Naive thymus-derived CD4-positive, alpha-beta T cell (primary cell): Measurements from ENCODE around the gene SNAPC4. TPM values are rescaled to one million over a fixed set of nuclear protein-coding genes. Genes with fewer than 3 reads are reported as not detected.

Experiments
- ATAC-seq: fragments of 150-1000 bp; cut with Tn5 transposase; 2 replicates; pipeline ENCODE4 v1.10.0; 2021; ENCODE audit warnings: mild to moderate bottlenecking, moderate library complexity
- CTCF ChIA-PET: fragments of 350-600 bp; sonication (Branson Sonifier 250); formaldehyde crosslinking; loops from one replicate; lab custom pipeline; 2021; ENCODE audit warnings: antibody characterized with exemption; lab: Charles Lee
- POLR2A ChIA-PET: fragments of 350-600 bp; sonication (Branson Sonifier 250); formaldehyde crosslinking; loops from one replicate; lab custom pipeline; 2021; ENCODE audit warnings: antibody characterized with exemption, inconsistent platforms; lab: Charles Lee
- DNase-seq, 9 donors: peaks; one replicate each; pipeline versions ENCODE4 v3.0.0 to v3.0.0-alpha.2; 2020 to 2022; ENCODE audit warnings: mixed read lengths in 1 of 9
- H3K27ac ChIP-seq: one replicate; pipeline ENCODE4 v1.7.0; 2013; ENCODE audit warnings: mild to moderate bottlenecking, low read depth, low read length, moderate library complexity
- H3K27me3 ChIP-seq, 2 donors: one replicate each; pipeline ENCODE4 v1.7.0; 2013; ENCODE audit warnings: low read length in 2 of 2, mild to moderate bottlenecking in 2 of 2, moderate library complexity in 2 of 2; ENCODE audit not compliant: control insufficient read depth in 2 of 2, insufficient read depth in 2 of 2
- H3K36me3 ChIP-seq, 3 experiments: 1 replicate in 2 of 3; 2 replicates in 1 of 3; pipeline ENCODE4 v1.7.0; 2013; ENCODE audit warnings: low read length in 3 of 3, mild to moderate bottlenecking in 3 of 3, moderate library complexity in 1 of 3; ENCODE audit not compliant: insufficient read depth in 3 of 3, control insufficient read depth in 2 of 3
- H3K4me1 ChIP-seq, 2 donors: one replicate each; pipeline ENCODE4 v1.7.0; 2013; ENCODE audit warnings: low read length in 2 of 2, mild to moderate bottlenecking in 2 of 2, moderate library complexity in 1 of 2; ENCODE audit not compliant: control insufficient read depth in 2 of 2, insufficient read depth in 2 of 2
- H3K4me3 ChIP-seq: 2 replicates; pipeline ENCODE4 v1.7.0; 2013; ENCODE audit warnings: mild to moderate bottlenecking, low read length
- H3K9me3 ChIP-seq, 3 experiments: 1 replicate in 2 of 3; 2 replicates in 1 of 3; pipeline ENCODE4 v1.7.0; 2013; ENCODE audit warnings: low read length in 3 of 3; ENCODE audit not compliant: control insufficient read depth in 2 of 3
- H3K27ac Mint-ChIP-seq, 9 donors: one replicate each; pipeline ENCODE4 v1.8.0; 2020 to 2022; ENCODE audit warnings: mixed read lengths in 9 of 9, mild to moderate bottlenecking in 8 of 9, moderate library complexity in 5 of 9, inconsistent platforms in 2 of 9
- H3K27me3 Mint-ChIP-seq, 5 donors: one replicate each; pipeline ENCODE4 v1.8.0; 2021 to 2022; ENCODE audit warnings: mixed read lengths in 5 of 5, mild to moderate bottlenecking in 1 of 5
- H3K36me3 Mint-ChIP-seq, 5 donors: one replicate each; pipeline ENCODE4 v1.8.0; 2020 to 2022; ENCODE audit warnings: mixed read lengths in 5 of 5, mild to moderate bottlenecking in 3 of 5, inconsistent platforms in 1 of 5
- H3K4me1 Mint-ChIP-seq, 7 donors: one replicate each; pipeline ENCODE4 v1.8.0; 2020 to 2022; ENCODE audit warnings: mixed read lengths in 7 of 7, mild to moderate bottlenecking in 3 of 7, inconsistent platforms in 1 of 7
- H3K4me3 Mint-ChIP-seq, 10 donors: one replicate each; pipeline ENCODE4 v1.8.0; 2020 to 2022; ENCODE audit warnings: mild to moderate bottlenecking in 10 of 10, mixed read lengths in 10 of 10, moderate library complexity in 6 of 10, inconsistent platforms in 2 of 10
- H3K9me3 Mint-ChIP-seq, 11 donors: one replicate each; pipeline ENCODE4 v1.8.0; 2020 to 2022; ENCODE audit warnings: mixed read lengths in 11 of 11, mild to moderate bottlenecking in 4 of 11, inconsistent platforms in 1 of 11, moderate library complexity in 1 of 11
- intact Hi-C, 2 donors: fragments of 100-400 bp; cut with micrococcal nuclease; formaldehyde crosslinking; loops; one replicate each; pipeline ENCODE4 v1.15.1; 2023
- polyA plus RNA-seq, 2 donors: library from polyadenylated mRNA; unstranded; fragments of 300-500 nt; fragmentation: Illumina TruSeq; gene quantifications; one replicate each; pipeline ENCODE4 v1.2.3, GENCODE V29; 2021
- total RNA-seq, 6 experiments: library from RNA in 5 of 6; stranded (reverse) in 5 of 6; gene quantifications; 1 replicate in 5 of 6; 2 replicates in 1 of 6; pipeline ENCODE4 v1.2.3 and lab custom pipeline; 2021 to 2026

The SNAPC4 gene
- total and polyA plus RNA-seq, 7 experiments from 2014 or later: 1.2 to 16.3 (median 12.6) TPM

DNA sequence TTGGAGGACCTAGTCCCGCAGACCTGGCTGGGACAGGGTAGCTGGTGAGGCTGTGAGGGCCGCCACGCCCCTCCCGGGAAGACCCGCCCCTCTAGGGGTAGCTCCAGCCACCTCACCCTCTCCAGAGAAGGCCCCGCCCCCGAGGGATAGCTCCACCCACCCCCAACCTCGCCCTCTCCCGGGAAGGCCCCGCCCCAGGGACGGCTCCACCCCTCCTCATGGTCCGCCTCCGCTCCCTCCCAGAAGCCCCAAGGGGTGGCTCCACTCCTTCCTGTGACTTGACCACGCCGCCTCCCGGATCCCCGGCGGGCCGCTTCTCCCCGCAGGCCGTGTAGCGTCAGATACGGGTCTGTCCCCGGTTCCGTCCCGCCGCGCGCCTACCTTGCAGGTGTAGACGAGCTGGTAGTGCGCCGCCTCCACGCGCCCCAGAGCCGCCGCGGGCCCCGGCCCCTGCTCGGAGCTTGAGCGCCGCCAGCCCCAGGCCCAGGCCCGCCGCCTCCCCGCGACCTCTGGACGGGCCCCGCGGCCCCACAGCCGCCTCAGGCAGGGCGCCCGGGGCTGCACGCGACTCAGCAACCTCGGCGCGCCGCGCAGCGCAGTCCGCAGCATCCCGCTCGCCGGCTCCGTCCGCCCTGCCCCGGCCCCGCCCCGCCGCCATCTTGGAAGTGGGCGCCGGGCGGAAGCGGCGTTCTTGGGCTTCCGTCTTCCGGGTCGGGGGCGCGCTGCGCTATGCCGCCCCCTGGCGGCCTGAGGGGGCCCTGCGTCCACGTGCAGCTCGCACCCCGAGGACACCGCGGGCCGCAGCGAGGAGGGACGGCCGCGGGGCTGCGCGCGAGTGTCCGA is 36.6 kb downstream of the SNAPC4 start, which contains the start of gene DNLZ:
DNLZ (minus strand) TSS at position 639 of the 843 bp plus-strand sequence; CDS start at position 609, 30 bp downstream.
- H3K36me3 ChIP-seq: peaks cover 0 to 29% (median 0%) of the 10 kb centered on the region in 3 experiments
- POLR2A ChIA-PET: interaction anchor here (0.5 to 2.7 kb wide), 14 partner anchors 11 to 1213 kb away, joined by 3 to 8 read pairs (median 4); partner anchors contain the start of genes CAMSAP1 and GPSM1
- no peaks in the 10 kb centered on the region for H3K9me3 ChIP-seq
- CTCF ChIA-PET: interaction anchor here (0.5 to 1.6 kb wide), 2 partner anchors 50 to 656 kb away, joined by 4 to 8 read pairs; no protein-coding TSS in a partner anchor
- peaks cover 0 to 5% of the 10 kb centered on the region in 2 donors for H3K4me1 ChIP-seq
- H3K27ac ChIP-seq: peak within 1 kb of the TSS; percentile 75
- intact Hi-C loops: loop anchor here (1.0 to 2.0 kb wide), 18 partner anchors 21 to 456 kb away; partner anchors contain the start of genes CAMSAP1 (in 2 of the 2), SEC16A (in 2 of the 2), SNAPC4 (in 2 of the 2) and TMEM141 (in 2 of the 2)
- no peaks in the 10 kb centered on the region for H3K9me3 Mint-ChIP-seq
- peak within 1 kb of the TSS; percentile 62 to 91 (median 75) for H3K27ac Mint-ChIP-seq
- peak; percentile 93 for ATAC-seq
- peak within 1 kb of the TSS; percentile 70 for H3K4me3 ChIP-seq
- peak within 1 kb of the TSS; percentile 65 to 88 (median 84) for H3K4me3 Mint-ChIP-seq
- no peaks in the 10 kb centered on the region for H3K27me3 ChIP-seq
- H3K36me3 Mint-ChIP-seq: no peaks in the 10 kb centered on the region
- H3K27me3 Mint-ChIP-seq: no peaks in the 10 kb centered on the region
- peak; percentile 76 to 97 (median 90) for DNase-seq
- H3K4me1 Mint-ChIP-seq: peaks cover 0 to 6% (median 0%) of the 10 kb centered on the region in 7 donors

DNA sequence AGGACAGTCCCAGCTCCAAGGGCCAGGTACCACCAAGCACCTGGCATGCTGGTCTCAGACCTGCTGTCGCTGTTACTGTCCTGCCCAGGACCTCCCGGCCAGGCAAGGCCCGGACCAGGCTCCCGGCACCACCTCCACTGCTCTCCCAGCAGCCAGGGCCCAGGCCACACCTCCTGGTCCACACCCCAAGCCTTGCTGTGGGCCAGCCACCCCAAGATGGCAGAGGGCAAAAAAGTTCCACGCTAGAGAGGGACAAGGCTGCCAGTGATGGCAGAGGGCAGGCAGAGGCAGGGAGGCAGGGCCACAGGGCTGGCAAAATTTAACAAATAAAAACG is 37.6 kb downstream of the SNAPC4 start:
- Mint-ChIP-seq H3K4me1 (peaks cover 0 to 6% (median 0%) of the 10 kb centered on the region in 7 donors), H3K27me3 (no peaks in the 10 kb centered on the region), H3K27ac (peak overlapping the region in 6 of 9 donors; percentile 62 to 86 (median 67)), H3K4me3 (peak overlapping the region in 9 of 10 donors; percentile 63 to 87 (median 84)), H3K9me3 (no peaks in the 10 kb centered on the region), H3K36me3 (no peaks in the 10 kb centered on the region)
- Histone ChIP-seq H3K27ac (peak overlapping the region; percentile 75), H3K4me3 (no peak overlapping the region), H3K9me3 (no peaks in the 10 kb centered on the region), H3K36me3 (peaks cover 0 to 29% (median 0%) of the 10 kb centered on the region in 3 experiments), H3K4me1 (peaks cover 0 to 5% of the 10 kb centered on the region in 2 donors), H3K27me3 (no peaks in the 10 kb centered on the region)
- intact Hi-C loops: loop anchor here (2.0 kb wide), 3 partner anchors 254 to 428 kb away; partner anchors contain the start of gene TMEM141 (in 1 of the 2)
- ChIA-PET CTCF (interaction anchor here (1.6 kb wide), 1 partner anchor 49 kb away, joined by 4 read pairs; no protein-coding TSS in a partner anchor), POLR2A (interaction anchor here (0.5 to 2.7 kb wide), 10 partner anchors 12 to 546 kb away, joined by 3 to 8 read pairs (median 4); partner anchors contain the start of genes CAMSAP1 and GPSM1)
- ATAC-seq (no peak), DNase-seq (no peak)

DNA sequence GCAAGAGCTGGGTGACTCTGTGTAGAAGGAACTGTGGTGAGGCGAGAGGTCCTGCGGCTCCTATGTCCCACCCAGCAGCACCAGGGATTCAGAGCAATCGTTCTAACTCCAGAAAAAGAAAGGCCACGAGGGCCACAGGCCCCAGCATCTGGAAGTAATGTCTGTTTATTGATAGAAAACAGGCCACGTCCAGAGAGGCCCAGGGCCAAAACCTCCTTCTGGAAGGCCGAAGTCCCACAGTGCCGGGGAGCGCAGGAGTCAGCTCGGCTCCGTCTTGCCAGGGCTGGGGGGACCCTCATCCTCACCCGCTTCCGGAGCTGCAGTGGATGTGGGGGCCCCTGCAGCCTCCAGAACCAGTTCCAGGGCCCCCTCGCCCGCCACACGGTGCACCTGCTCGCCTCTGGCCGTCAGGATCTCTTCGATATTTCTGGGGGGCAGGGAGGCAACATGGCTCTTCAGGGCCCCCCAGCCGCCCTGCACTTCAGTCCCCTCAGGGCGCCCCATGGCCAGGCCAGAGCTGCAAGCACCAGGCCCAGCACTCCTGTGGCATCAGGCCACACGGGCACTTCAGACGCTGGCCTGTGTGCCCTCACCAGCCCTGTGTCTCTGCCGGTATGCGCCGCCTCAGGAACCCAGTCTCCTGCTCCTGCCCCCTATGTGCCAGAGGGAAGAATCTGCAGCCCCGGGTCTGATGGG is 38.1 kb downstream of the SNAPC4 start:
- no peaks in the 10 kb centered on the region for H3K36me3 Mint-ChIP-seq
- DNase-seq (no peak), ATAC-seq (no peak)
- H3K27ac Mint-ChIP-seq: peak overlapping the region in 1 of 9 donors; percentile 75
- H3K4me3 Mint-ChIP-seq: peak overlapping the region in 3 of 10 donors; percentile 19 to 79 (median 63)
- ChIA-PET POLR2A (interaction anchor here (0.8 to 2.7 kb wide), 2 partner anchors 34 to 547 kb away, joined by 3 to 7 read pairs; partner anchors contain the start of gene GPSM1), CTCF (no interaction called here)
- Histone ChIP-seq H3K9me3 (no peaks in the 10 kb centered on the region), H3K4me1 (peaks cover 0 to 5% of the 10 kb centered on the region in 2 donors), H3K36me3 (peaks cover 0 to 29% (median 0%) of the 10 kb centered on the region in 3 experiments), H3K4me3 (no peak overlapping the region), H3K27me3 (no peaks in the 10 kb centered on the region), H3K27ac (peak overlapping the region; percentile 75)
- no peaks in the 10 kb centered on the region for H3K27me3 Mint-ChIP-seq
- peaks cover 0 to 6% (median 0%) of the 10 kb centered on the region in 7 donors for H3K4me1 Mint-ChIP-seq
- no peaks in the 10 kb centered on the region for H3K9me3 Mint-ChIP-seq
- intact Hi-C loops: loop anchor here (2.0 kb wide), 3 partner anchors 253 to 429 kb away; partner anchors contain the start of gene TMEM141 (in 1 of the 2)

- Mint-ChIP-seq H3K9me3 (no peaks in the 10 kb centered on the region), H3K27me3 (no peaks in the 10 kb centered on the region), H3K27ac (no peak overlapping the region), H3K4me1 (peaks cover 0 to 6% (median 0%) of the 10 kb centered on the region in 7 donors), H3K36me3 (no peaks in the 10 kb centered on the region), H3K4me3 (peak overlapping the region in 1 of 10 donors; percentile 16)
- ATAC-seq (no peak), DNase-seq (no peak)
- Histone ChIP-seq H3K4me1 (peaks cover 0 to 5% of the 10 kb centered on the region in 2 donors), H3K4me3 (no peak overlapping the region), H3K9me3 (no peaks in the 10 kb centered on the region), H3K27ac (no peak overlapping the region), H3K27me3 (no peaks in the 10 kb centered on the region), H3K36me3 (peaks cover 0 to 29% (median 0%) of the 10 kb centered on the region in 3 experiments)
- CTCF ChIA-PET: no interaction called here
- POLR2A ChIA-PET: interaction anchor here (2.7 kb wide), 1 partner anchor 33 kb away, joined by 7 read pairs; the partner anchor contains the start of gene GPSM1
- intact Hi-C loops: no loop called here
Measured at GRCh38 chr9:136361047-136361753, 38.8 kb downstream of the SNAPC4 start.

GRCh38 chr9:136359774-136360718 is 39.9 kb downstream of the SNAPC4 start:
- ChIA-PET POLR2A (no interaction called here), CTCF (no interaction called here)
- intact Hi-C loops: no loop called here
- Mint-ChIP-seq H3K27ac (no peak overlapping the region), H3K4me1 (peaks cover 0 to 6% (median 0%) of the 10 kb centered on the region in 7 donors), H3K36me3 (no peaks in the 10 kb centered on the region), H3K9me3 (no peaks in the 10 kb centered on the region), H3K4me3 (peak overlapping the region in 1 of 10 donors; percentile 29), H3K27me3 (no peaks in the 10 kb centered on the region)
- H3K36me3 ChIP-seq: peaks cover 0 to 29% (median 0%) of the 10 kb centered on the region in 3 experiments
- no peaks in the 10 kb centered on the region for H3K27me3 ChIP-seq
- H3K4me3 ChIP-seq: no peak overlapping the region
- peaks cover 0 to 5% of the 10 kb centered on the region in 2 donors for H3K4me1 ChIP-seq
- no peak for DNase-seq
- no peaks in the 10 kb centered on the region for H3K9me3 ChIP-seq
- H3K27ac ChIP-seq: no peak overlapping the region
- no peak for ATAC-seq
